HEK293 (cell line): ENCODE results near the gene NECAP2.

ENCODE experiments used
- GLI2 ChIP-seq: fragments of 450-650 bp; formaldehyde crosslinking; IDR thresholded peaks from 2 replicates; pipeline ENCODE4; 2017; ENCODE audit warnings: missing biosample characterization, missing genetic modification characterization, low read depth, borderline replicate concordance
- GLI4 ChIP-seq: fragments of 450-650 bp; formaldehyde crosslinking; IDR thresholded peaks from 2 replicates; pipeline ENCODE4 v1.5.1; 2016; ENCODE audit warnings: missing biosample characterization, missing genetic modification characterization
- OSR2 ChIP-seq: fragments of 450-650 bp; formaldehyde crosslinking; IDR thresholded peaks from 2 replicates; pipeline ENCODE4 v1.5.1; 2016; ENCODE audit warnings: missing biosample characterization, missing genetic modification characterization
- SP7 ChIP-seq: fragments of 450-650 bp; formaldehyde crosslinking; IDR thresholded peaks from 2 replicates; pipeline ENCODE4 v1.5.1; 2016; ENCODE audit warnings: missing biosample characterization, missing genetic modification characterization
- ZBTB21 ChIP-seq: fragments of 450-650 bp; formaldehyde crosslinking; IDR thresholded peaks from 2 replicates; pipeline ENCODE4 v1.5.1; 2017; ENCODE audit warnings: missing biosample characterization, missing genetic modification characterization
- ZBTB48 ChIP-seq: fragments of 450-650 bp; formaldehyde crosslinking; IDR thresholded peaks from 2 replicates; pipeline ENCODE4 v1.5.1; 2016; ENCODE audit warnings: missing biosample characterization, missing genetic modification characterization
- ZNF10 ChIP-seq: fragments of 450-650 bp; formaldehyde crosslinking; IDR thresholded peaks from 2 replicates; pipeline ENCODE4 v1.5.1; 2017; ENCODE audit warnings: missing biosample characterization, missing genetic modification characterization
- ZNF133 ChIP-seq: fragments of 450-650 bp; formaldehyde crosslinking; IDR thresholded peaks from 2 replicates; pipeline ENCODE4 v1.5.1; 2016; ENCODE audit warnings: missing biosample characterization, missing genetic modification characterization
- ZNF155 ChIP-seq: fragments of 450-650 bp; formaldehyde crosslinking; IDR thresholded peaks from 2 replicates; pipeline ENCODE4 v1.5.1; 2016; ENCODE audit warnings: missing biosample characterization, missing genetic modification characterization
- ZNF169 ChIP-seq: fragments of 450-650 bp; formaldehyde crosslinking; IDR thresholded peaks from 2 replicates; pipeline ENCODE4 v1.5.1; 2016; ENCODE audit warnings: missing biosample characterization, missing genetic modification characterization
- ZNF184 ChIP-seq: fragments of 450-650 bp; IDR thresholded peaks from 2 replicates; pipeline ENCODE4 v1.5.1; 2018; ENCODE audit warnings: missing biosample characterization, mild to moderate bottlenecking, missing genetic modification characterization
- ZNF211 ChIP-seq: fragments of 450-650 bp; formaldehyde crosslinking; IDR thresholded peaks from 2 replicates; pipeline ENCODE4 v1.5.1; 2016; ENCODE audit warnings: low read depth, missing biosample characterization, missing genetic modification characterization
- ZNF214 ChIP-seq: fragments of 450-650 bp; formaldehyde crosslinking; IDR thresholded peaks from 2 replicates; pipeline ENCODE4 v1.5.1; 2017; ENCODE audit warnings: missing biosample characterization, mild to moderate bottlenecking, missing genetic modification characterization, borderline replicate concordance
- ZNF24 ChIP-seq: fragments of 450-650 bp; formaldehyde crosslinking; IDR thresholded peaks from 2 replicates; pipeline ENCODE4 v1.5.1; 2016; ENCODE audit warnings: missing biosample characterization, missing genetic modification characterization
- ZNF585B ChIP-seq: fragments of 450-650 bp; formaldehyde crosslinking; IDR thresholded peaks from 2 replicates; pipeline ENCODE4 v1.5.1; 2016; ENCODE audit warnings: missing biosample characterization, missing genetic modification characterization
- ZNF596 ChIP-seq: fragments of 450-650 bp; IDR thresholded peaks from 2 replicates; pipeline ENCODE4 v1.5.0; 2018; ENCODE audit warnings: missing biosample characterization, mild to moderate bottlenecking, missing genetic modification characterization, moderate library complexity
- ZNF624 ChIP-seq: fragments of 450-650 bp; formaldehyde crosslinking; IDR thresholded peaks from 2 replicates; pipeline ENCODE4 v1.5.1; 2017; ENCODE audit warnings: missing biosample characterization, missing genetic modification characterization
- ZNF76 ChIP-seq: fragments of 450-650 bp; formaldehyde crosslinking; IDR thresholded peaks from 2 replicates; pipeline ENCODE4; 2016; ENCODE audit warnings: low read depth, missing biosample characterization, missing genetic modification characterization, borderline replicate concordance
- ZNF777 ChIP-seq: fragments of 450-650 bp; formaldehyde crosslinking; IDR thresholded peaks from 2 replicates; pipeline ENCODE4 v1.5.1; 2017; ENCODE audit warnings: missing biosample characterization, missing genetic modification characterization, borderline replicate concordance
- ZSCAN23 ChIP-seq: fragments of 450-650 bp; formaldehyde crosslinking; IDR thresholded peaks from 2 replicates; pipeline ENCODE4 v1.5.1; 2016; ENCODE audit warnings: missing biosample characterization, missing genetic modification characterization
- TF ChIP-seq, protein P1 (sequence below): fragments of 450-650 bp; formaldehyde crosslinking; IDR thresholded peaks from 2 replicates; pipeline ENCODE4 v1.5.1; 2016; ENCODE audit warnings: missing biosample characterization, missing genetic modification characterization, low read depth
- TF ChIP-seq, protein P2 (sequence below): fragments of 450-650 bp; formaldehyde crosslinking; IDR thresholded peaks from 2 replicates; pipeline ENCODE4 v1.5.1; 2016; ENCODE audit warnings: missing biosample characterization, missing genetic modification characterization
- TF ChIP-seq, protein P3 (sequence below): fragments of 450-650 bp; formaldehyde crosslinking; IDR thresholded peaks from 2 replicates; pipeline ENCODE4 v1.5.1; 2016; ENCODE audit warnings: missing biosample characterization, missing genetic modification characterization
- TF ChIP-seq, protein P4 (sequence below): fragments of 450-650 bp; formaldehyde crosslinking; IDR thresholded peaks from 2 replicates; pipeline ENCODE4 v1.5.1; 2016; ENCODE audit warnings: missing biosample characterization, missing genetic modification characterization
- TF ChIP-seq, protein P5 (sequence below): fragments of 450-650 bp; formaldehyde crosslinking; IDR thresholded peaks from 2 replicates; pipeline ENCODE4 v1.5.1; 2016; ENCODE audit warnings: missing biosample characterization, missing genetic modification characterization
- TF ChIP-seq, protein P6 (sequence below): fragments of 450-650 bp; formaldehyde crosslinking; IDR thresholded peaks from 2 replicates; pipeline ENCODE4 v1.5.1; 2016; ENCODE audit warnings: missing biosample characterization, missing genetic modification characterization

The NECAP2 gene

DNA sequence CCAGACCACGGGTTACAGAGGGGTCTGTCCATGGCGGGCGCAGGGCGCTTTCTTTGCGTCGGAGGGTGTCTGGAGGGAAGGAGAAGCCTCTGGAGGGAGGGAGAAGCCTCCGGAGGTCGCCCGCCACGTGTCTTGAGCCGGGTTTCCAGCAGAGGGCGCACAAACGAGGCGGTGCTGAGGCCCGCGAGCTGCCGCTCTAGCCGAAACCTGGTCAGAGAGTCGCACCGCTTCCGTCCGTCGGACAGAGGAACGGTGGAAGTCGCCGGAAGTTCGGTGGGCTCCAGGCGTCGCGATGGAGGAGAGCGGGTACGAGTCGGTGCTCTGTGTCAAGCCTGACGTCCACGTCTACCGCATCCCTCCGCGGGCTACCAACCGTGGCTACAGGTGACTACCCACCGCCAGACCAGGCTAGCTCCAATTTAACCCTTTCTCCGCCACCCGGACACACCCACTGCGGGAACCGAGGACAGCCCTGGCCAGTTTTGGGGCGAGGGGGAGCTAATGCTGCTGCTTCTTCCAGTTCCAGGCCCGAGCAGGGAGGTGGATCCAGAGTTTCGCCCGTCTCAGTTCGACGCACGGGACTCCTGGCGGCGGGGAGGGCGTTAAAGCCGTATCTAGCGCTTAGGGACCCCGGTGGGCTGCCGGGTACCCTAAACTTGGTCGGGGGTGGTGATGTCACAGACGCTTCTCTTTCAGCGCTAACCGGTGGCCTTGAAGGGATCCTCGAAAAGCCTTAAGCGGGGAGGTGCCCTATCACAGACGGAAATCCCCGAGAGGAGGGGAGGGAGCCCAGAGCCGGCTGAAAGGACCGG is at the start of gene NECAP2 (continued):
- TF ChIP-seq ZNF76 (tag by site-specific recombination) (peak; percentile 56; the same call in 1 of the 2 replicates), ZNF184 (tag by site-specific recombination) (no peak), ZBTB48 (tag by site-specific recombination) (peak; percentile 97), ZNF169 (tag by site-specific recombination) (no peak), ZBTB21 (tag by site-specific recombination) (peak; percentile 72), ZNF624 (tag by site-specific recombination) (no peak), OSR2 (tag by site-specific recombination) (0 out of 2 replicates have a peak, but pooled peaks have one; percentile 11), ZSCAN23 (0 out of 2 replicates have a peak, but pooled peaks have one; percentile 61), ZNF211 (tag by site-specific recombination) (no peak), GLI4 (tag by site-specific recombination) (no peak), GLI2 (tag by site-specific recombination) (no peak), ZNF10 (tag by site-specific recombination) (peak; percentile 9; the same call in 1 of the 2 replicates), ZNF777 (tag by site-specific recombination) (peak; percentile 68; the same call in 1 of the 2 replicates), ZNF596 (tag by site-specific recombination) (no peak), ZNF155 (tag by site-specific recombination) (no peak), ZNF585B (tag by site-specific recombination) (0 out of 2 replicates have a peak, but pooled peaks have one; percentile 5), ZNF214 (no peak), ZNF133 (tag by site-specific recombination) (no peak), SP7 (tag by site-specific recombination) (peak; percentile 88), ZNF24 (peak; percentile 92)
- TF ChIP-seq, protein P1, sequence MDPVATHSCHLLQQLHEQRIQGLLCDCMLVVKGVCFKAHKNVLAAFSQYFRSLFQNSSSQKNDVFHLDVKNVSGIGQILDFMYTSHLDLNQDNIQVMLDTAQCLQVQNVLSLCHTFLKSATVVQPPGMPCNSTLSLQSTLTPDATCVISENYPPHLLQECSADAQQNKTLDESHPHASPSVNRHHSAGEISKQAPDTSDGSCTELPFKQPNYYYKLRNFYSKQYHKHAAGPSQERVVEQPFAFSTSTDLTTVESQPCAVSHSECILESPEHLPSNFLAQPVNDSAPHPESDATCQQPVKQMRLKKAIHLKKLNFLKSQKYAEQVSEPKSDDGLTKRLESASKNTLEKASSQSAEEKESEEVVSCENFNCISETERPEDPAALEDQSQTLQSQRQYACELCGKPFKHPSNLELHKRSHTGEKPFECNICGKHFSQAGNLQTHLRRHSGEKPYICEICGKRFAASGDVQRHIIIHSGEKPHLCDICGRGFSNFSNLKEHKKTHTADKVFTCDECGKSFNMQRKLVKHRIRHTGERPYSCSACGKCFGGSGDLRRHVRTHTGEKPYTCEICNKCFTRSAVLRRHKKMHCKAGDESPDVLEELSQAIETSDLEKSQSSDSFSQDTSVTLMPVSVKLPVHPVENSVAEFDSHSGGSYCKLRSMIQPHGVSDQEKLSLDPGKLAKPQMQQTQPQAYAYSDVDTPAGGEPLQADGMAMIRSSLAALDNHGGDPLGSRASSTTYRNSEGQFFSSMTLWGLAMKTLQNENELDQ, result no peak
- TF ChIP-seq, protein P2, sequence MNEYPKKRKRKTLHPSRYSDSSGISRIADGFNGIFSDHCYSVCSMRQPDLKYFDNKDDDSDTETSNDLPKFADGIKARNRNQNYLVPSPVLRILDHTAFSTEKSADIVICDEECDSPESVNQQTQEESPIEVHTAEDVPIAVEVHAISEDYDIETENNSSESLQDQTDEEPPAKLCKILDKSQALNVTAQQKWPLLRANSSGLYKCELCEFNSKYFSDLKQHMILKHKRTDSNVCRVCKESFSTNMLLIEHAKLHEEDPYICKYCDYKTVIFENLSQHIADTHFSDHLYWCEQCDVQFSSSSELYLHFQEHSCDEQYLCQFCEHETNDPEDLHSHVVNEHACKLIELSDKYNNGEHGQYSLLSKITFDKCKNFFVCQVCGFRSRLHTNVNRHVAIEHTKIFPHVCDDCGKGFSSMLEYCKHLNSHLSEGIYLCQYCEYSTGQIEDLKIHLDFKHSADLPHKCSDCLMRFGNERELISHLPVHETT, result peak; percentile 90
- TF ChIP-seq, protein P3, sequence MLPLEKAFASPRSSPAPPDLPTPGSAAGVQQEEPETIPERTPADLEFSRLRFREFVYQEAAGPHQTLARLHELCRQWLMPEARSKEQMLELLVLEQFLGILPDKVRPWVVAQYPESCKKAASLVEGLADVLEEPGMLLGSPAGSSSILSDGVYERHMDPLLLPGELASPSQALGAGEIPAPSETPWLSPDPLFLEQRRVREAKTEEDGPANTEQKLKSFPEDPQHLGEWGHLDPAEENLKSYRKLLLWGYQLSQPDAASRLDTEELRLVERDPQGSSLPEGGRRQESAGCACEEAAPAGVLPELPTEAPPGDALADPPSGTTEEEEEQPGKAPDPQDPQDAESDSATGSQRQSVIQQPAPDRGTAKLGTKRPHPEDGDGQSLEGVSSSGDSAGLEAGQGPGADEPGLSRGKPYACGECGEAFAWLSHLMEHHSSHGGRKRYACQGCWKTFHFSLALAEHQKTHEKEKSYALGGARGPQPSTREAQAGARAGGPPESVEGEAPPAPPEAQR (tag by site-specific recombination), result no peak
- TF ChIP-seq, protein P4, sequence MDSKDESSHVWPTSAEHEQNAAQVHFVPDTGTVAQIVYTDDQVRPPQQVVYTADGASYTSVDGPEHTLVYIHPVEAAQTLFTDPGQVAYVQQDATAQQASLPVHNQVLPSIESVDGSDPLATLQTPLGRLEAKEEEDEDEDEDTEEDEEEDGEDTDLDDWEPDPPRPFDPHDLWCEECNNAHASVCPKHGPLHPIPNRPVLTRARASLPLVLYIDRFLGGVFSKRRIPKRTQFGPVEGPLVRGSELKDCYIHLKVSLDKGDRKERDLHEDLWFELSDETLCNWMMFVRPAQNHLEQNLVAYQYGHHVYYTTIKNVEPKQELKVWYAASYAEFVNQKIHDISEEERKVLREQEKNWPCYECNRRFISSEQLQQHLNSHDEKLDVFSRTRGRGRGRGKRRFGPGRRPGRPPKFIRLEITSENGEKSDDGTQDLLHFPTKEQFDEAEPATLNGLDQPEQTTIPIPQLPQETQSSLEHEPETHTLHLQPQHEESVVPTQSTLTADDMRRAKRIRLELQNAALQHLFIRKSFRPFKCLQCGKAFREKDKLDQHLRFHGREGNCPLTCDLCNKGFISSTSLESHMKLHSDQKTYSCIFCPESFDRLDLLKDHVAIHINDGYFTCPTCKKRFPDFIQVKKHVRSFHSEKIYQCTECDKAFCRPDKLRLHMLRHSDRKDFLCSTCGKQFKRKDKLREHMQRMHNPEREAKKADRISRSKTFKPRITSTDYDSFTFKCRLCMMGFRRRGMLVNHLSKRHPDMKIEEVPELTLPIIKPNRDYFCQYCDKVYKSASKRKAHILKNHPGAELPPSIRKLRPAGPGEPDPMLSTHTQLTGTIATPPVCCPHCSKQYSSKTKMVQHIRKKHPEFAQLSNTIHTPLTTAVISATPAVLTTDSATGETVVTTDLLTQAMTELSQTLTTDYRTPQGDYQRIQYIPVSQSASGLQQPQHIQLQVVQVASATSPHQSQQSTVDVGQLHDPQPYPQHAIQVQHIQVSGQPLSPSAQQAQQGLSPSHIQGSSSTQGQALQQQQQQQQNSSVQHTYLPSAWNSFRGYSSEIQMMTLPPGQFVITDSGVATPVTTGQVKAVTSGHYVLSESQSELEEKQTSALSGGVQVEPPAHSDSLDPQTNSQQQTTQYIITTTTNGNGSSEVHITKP (tag by site-specific recombination), result peak; percentile 66; the same call in 1 of the 2 replicates
- TF ChIP-seq, protein P5, sequence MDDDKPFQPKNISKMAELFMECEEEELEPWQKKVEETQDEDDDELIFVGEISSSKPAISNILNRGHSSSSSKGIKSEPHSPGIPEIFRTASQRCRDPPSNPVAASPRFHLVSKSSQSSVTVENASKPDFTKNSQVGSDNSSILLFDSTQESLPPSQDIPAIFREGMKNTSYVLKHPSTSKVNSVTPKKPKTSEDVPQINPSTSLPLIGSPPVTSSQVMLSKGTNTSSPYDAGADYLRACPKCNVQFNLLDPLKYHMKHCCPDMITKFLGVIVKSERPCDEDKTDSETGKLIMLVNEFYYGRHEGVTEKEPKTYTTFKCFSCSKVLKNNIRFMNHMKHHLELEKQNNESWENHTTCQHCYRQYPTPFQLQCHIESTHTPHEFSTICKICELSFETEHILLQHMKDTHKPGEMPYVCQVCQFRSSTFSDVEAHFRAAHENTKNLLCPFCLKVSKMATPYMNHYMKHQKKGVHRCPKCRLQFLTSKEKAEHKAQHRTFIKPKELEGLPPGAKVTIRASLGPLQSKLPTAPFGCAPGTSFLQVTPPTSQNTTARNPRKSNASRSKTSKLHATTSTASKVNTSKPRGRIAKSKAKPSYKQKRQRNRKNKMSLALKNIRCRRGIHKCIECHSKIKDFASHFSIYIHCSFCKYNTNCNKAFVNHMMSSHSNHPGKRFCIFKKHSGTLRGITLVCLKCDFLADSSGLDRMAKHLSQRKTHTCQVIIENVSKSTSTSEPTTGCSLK, result no peak
- TF ChIP-seq, protein P6, sequence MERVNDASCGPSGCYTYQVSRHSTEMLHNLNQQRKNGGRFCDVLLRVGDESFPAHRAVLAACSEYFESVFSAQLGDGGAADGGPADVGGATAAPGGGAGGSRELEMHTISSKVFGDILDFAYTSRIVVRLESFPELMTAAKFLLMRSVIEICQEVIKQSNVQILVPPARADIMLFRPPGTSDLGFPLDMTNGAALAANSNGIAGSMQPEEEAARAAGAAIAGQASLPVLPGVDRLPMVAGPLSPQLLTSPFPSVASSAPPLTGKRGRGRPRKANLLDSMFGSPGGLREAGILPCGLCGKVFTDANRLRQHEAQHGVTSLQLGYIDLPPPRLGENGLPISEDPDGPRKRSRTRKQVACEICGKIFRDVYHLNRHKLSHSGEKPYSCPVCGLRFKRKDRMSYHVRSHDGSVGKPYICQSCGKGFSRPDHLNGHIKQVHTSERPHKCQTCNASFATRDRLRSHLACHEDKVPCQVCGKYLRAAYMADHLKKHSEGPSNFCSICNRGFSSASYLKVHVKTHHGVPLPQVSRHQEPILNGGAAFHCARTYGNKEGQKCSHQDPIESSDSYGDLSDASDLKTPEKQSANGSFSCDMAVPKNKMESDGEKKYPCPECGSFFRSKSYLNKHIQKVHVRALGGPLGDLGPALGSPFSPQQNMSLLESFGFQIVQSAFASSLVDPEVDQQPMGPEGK (tag by site-specific recombination), result no peak
